NCI-H446 treated with DMSO at 0.1 percent for 48 hours (cell line): ENCODE data around the gene KLRK1.
"Not testable (repeated sequence)": the region's sequence is repeated elsewhere in the genome, so short reads cannot be mapped to it uniquely, and the experiment has no call there.

ENCODE experiments used
- DNase-seq: peaks from one replicate; lab custom pipeline; 2025; lab: John Stamatoyannopoulos, UW

Gene KLRK1

DNA sequence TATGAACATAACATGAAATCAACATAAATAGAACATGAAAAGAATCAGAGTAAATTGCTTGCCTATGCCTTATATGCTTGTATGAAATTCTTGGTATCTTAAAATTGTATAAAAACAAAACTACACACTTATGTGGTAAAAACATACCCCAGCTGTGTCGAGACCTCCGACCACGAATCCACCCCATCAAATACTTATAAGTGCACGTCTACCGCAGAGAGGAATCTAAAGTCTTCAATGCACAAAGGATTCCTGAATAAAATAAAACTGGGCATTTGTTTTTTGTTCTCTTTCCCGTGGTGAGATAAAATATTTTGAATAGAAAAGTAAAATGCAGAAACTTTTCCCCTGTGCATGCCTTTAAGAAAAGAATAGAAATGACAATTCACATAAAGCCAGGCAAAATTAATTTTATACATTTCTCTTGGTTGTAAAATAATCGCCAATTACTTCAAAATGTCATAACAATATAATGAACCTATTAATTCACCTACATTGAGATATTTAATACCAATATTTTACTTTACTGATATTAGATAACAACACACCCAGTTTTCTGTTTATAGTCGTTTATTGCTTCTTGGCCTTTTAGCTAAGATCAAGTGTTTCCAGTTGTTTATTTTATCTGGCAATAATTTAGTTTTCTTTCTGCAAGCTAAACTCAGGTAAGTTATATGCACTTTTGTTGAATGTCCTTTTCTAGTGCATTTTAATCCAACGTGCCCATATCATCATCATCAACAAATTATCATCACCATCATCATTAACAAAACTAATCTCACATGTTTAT, 1.0 kb downstream of the KLRK1 start:
- no peak for DNase-seq

DNA sequence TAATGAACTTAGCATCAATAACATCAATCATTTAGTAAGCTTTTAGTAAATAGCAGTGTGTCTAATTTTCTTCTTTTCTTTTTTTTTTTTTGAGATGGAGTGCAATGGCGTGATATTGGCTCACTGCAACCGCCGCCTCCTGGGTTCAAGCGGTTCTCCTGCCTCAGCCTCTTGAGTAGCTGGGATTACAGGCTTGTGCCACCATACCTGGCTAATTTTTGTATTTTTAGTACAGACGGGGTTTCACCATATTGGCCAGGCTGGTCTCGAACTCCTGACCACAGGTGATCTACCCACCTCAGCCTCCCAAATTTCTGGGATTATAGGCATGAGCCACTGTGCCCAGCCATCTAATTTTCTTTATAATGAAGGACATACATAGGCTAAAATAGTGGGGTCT, 2.3 kb downstream of the KLRK1 start:
- not testable (repeated sequence) for DNase-seq

DNA sequence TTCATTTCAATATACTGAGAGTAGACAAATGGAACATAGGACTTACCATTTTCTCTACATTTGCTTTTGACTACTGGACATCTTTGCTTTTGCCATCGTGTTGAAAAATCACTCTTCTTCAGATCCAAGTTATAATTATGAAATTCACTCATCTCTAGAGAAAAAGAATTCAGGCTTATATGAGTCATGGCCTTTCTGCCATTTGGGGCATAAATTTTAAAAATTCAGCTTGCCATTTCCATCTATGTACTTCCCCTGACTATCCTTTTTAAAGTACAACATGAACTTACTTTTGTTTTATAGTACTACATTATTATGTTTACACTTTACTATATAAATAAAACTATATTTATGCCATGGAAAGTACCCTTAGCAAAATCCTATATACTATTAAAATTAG, 3.0 kb downstream of the KLRK1 start:
- no peak for DNase-seq

DNA sequence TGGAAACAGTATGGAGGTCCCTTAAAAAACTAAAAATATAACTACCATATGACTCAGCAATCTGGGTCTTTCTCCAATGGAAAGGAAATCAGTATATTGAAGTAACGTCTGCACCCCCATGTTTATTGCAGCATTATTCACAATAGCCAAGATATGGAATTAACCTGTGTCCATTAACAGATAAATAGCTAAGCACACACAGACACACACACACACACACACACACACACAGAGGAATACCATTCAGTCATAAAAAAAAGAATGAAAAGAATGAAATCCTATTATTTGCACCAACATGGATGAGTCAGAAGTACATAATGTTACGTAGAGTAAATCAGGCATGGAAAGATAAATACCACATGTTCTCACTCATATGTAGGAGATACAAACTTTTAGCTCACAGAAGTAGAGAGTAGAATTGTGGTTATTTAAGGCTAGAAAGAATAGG, 4.7 kb downstream of the KLRK1 start:
- no peak for DNase-seq

DNA sequence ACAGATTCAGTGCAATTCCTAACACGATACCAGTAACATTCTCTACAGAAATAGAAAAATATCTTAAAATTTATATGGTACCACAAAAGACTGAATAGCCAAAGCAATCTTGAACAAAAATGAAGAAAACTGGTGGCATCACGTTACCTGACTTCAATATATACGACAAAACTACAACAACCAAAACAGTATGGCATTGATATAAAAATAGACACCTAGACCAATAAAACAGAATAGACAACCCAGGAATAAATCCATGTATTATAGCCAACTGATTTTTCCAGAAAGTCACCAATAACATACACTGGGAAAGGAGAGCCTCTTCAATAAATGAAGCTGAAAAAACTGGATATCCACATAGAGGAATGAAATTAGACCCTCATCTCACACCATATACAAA, 5.7 kb downstream of the KLRK1 start:
- no peak for DNase-seq

DNA sequence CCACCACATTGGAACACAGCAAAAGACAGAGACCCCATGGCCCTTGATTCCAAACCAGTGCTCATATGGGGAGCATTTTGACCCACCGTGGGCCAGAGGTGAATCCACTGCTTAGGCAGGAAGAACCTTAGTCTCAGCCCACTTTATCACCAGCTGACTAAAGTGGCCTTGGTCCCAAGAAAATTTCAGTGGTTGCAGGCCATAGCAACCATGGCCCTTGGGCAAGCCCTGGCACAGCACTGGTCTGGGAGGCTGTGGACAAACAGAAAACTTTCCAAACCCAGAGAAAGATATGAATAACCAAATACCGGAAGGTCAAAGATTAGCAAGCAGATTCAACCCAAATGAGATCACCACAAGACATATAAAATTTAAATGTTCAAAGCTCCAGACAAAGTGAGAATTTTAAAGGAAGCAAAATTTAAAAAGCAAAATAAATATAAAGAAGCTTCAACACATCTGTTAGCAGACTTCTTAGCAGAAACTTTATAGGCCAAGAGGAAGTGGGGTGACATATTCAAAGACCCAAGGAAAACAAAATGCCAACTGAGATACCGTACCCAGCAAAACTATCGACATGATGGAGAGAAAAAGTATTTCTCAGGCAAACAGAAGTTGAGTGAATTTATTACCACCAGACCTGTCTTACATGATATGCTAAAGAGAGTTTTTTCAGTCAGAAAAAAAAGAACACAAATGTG, 7.8 kb downstream of the KLRK1 start:
- no peak for DNase-seq

DNA sequence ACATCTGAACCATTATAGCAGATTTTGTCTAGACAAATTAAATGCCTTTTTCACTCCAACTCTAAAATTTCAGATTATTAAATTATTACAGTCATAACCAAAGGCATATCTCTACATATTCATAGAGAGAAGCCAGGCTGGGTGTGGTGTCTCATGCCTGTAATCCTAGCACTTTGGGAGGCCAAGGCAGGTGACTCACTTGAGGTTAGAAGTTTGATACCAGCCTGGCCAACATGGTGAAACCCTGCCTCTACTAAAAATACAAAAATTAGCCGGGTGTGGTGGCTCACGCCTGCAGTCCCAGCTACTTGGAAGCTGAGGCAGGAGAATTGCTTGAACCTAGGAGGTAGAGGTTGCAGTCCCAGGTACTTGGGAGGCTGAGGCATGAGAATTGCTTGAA, 11.1 kb downstream of the KLRK1 start:
- DNase-seq = not testable (repeated sequence)

DNA sequence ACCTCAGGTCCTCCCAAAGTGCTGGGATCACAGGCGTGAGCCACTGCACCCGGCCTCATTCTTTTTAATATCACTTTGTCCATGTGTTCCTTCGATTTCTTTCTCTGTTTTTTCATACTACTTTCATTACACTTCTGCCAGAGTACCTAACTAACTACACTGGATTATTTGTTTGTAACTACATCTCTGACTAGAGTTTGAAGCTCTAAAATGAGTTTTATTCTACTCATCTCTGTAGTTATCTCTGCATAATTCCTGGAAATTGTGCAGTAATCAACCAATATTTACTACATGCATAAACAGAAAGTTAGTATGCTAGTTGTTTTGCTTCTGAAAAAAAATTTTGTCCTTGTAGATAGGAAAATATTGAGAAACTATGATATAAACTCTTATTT, 15.2 kb downstream of the KLRK1 start:
- DNase-seq = no peak

DNA sequence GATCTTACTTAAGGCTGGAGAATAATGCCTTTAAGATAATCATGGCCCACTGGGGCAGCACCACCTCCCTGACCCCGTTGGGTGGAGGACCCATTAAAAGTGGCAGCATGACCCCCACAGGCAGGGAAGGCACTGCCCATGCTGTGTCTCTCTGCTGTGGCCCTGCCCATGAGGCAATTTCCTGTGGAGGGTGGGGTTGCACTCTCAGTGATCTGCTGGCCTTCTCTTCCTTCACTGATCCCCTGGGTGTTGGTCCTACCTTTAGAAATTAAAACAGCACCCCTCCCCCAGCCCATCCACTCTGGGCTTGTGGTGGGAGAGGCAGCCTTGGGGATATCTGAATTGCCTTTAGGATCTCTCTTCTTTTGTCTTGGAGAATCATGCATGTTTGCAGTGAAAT, 17.3 kb downstream of the KLRK1 start:
- DNase-seq = no peak

DNA sequence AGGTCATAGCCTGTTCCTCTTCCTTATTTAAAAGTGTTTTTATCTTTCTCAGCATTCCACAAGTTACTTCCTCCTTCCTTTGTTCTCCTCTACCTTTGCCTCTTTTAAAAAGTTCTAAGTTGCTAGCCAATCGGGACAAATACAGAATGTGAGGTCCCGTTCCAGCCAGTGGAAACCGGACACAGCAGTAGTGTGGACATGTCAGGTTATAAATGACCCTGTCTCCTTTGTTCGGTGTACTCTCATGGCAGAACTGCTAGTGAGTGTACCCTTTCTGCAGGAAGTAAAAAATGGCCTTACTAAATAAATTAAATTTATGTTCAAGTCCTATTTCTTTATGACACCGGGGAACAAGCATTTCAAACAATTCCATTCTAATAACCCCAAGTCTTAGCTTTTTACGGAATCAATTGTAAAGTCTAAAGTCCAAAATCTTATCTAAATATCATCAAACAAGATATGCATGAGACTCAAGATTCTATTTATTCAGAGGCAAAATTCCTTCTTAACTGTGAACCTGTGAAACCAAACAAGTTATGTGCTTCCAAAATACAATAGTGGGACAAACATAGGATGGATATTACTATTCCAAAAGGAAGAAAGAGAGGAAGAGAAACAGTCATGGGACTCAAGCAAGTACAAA, 17.8 kb downstream of the KLRK1 start:
- DNase-seq = not testable (repeated sequence)

DNA sequence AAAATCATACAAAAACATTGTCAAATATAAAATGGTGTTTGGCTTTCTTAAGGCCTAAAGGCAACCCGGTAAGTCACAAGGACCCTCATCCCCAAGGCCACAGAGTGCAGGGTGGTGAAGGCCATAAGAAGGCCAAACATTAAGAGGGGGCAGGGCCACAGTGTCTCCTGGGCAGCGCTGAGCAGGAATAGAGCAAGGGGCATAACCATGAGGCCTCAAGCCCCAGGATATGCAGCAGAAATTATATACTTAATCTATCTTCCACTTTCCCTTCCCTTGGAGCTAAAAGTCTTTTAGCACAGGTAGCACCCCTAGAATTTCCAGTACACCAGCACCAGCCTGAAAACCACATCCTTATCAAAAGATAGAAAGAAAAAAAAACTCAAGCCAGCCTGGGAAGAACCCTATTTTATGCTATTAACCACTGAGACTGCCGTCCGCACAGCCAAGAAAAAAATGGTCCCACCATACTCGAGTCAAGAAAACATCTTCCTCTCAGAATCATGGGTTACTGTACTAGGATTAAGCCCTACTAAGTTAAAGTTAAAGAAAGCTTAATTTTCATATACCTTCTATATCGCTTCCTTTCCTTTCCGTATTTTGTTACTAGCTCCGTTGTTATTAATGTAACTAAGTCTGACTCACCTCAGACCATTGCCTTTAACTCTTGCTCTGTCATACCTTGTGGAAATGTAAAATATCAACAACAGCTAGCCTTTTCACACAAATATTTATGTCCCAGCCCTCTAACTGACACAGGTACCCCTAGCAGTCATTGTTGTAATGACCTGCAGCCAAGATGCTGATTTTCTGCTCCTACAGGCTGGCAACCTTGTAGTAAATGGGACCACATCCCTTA, 20.1 kb downstream of the KLRK1 start:
- DNase-seq = no peak

DNA sequence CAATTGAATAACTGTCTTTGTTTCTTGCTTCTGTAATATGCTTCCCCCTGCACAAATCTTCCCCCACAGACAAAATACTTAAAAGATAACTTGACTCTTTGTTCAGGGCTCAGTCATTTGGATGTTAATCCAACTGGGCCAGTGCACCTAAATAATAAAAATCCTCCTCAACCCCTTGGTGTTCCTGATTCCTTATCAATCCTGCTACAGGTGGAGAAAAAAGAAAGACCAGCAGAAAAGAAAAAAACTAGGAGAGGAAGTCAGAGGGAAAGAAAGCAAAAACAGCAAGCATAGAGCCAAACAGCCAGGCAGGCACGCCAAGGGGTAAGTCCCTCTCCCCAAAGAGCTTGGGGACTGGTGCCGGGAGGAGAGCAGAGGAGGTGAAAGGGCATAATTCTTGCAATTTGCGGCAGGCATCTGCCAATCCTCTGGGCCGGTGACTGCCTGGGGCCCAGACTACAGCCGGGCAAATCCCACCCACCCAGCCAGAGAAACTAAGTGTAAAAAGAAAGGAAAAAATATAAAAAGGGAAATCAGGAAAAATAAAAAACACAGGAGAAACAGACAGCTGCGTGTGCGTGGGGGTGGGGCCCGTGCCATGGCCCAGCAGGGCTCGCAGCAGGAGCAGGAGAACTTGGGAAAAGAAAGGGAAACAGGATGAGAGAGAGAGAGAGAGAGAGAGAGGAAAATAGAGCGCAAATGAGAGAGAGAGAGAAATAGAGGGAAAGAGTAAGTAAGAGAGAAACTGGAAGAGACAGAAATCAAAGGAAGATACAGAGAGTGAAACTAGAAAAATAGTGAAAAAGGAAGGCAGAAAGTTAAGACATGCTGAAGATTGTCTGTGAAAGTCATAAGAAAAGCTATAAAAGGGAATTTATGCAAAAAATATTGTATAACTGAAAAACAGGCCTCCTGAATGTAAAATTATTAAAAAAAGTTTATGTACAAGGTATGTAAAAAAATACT, 21.4 kb downstream of the KLRK1 start:
- no peak for DNase-seq

DNA sequence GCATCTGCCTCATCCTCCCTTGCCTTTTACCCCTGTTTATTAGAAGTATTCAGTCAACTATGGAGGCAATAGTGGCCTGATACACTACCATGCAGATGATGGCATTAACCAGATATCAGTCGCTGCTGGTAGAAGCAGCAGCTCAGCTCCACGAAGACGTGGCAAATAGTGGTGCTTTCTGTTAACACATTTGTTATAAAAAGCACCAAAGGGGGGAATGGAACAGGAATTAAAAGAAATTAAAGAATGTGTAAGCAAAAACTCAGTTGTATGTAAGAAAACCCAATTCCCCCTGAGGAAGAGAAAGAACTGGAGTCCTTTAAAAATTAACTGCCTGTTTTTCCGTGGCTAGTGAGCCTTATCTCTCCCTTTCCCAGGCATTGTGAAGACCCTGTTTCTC, 22.1 kb downstream of the KLRK1 start:
- not testable (repeated sequence) for DNase-seq

DNA sequence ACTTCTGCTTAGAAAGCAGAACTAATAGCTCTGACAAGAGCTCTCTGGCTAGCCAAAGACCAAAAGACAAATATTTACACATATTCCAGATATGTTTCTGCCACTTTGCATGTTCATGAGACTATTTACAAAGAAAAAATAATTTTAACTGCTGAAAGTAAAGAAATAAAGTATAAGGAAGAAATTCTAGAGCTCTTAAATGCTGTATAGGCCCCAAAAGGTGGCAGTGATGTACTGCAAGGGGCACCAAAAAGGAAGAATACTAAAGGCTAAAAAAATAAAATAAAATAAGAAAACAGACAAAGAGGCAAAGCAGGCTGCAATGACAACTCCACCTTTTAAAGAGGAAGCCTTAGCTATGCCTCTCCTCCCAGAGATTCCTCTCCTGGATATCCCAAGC, 23.0 kb downstream of the KLRK1 start:
- no peak for DNase-seq

DNA sequence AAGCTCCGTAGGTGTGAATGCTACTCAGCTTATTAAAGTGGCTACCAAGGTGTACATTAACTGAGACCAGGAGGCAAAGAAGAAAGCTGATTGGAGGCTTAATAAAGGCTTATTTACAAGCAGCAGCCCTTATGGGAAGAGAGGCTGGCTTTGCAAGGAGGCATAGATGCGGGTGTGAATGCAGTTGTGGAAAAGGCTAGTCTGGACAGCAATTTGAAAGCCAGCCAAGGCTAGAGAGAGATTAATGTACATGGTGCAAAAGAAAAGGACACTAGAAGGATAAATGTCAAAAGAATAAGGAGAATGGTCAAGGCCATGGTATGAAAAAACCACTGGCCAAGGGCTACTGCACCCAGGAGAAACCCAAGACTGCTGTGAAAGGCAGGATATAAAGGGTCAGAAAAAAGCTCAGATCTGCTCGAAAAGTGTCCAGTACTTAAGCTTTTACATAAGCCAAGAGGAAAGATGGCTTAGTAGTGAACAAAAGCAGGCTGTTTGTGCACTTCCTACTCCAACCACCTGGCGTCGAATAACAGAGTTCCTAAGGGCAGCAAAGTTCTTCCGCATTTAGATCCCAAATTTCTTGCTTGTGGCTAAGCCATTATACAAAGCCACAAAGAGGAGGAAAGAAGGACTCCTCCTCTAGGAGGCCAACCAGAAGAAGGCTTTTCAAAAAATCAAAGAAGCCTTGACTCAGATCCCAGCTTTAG, 24.0 kb downstream of the KLRK1 start:
- DNase-seq = no peak

DNA sequence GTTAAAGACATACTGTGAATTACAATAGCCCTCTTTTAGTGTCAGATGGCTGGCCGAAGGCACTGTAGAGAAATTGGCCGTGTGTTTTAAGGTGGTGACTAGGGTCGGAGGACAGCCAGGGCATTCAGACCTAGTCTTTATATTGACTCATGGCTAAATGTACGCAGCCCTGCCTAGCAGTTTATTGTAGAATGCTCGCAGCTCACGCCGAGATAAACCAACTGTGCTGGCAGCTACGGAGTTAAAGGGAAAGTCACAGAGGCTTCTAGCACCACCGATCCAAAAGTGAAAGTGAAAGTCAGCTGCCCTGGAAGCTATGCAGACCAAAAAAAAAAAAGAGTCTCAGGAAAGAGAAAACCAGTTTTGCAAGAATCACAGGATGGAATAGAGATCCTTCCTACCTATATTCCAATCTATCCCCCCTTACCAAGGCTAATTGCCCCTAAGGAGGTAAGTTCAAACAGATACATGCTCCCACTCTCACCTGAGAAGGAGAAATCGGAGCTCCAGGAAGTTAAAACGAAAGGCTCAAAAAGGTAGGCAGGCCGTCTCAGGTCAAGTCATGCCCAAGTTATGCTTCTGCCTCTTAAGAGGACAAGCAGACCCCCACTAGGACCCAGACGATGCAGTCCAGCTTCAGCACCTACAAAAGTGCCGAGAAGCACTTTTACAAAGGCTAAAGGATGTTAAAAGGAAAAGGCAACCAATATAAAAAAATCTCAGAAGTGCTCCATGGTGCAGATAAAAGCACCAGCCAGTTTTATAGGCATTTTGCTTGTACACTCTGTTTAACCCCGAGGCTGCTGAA, 24.8 kb downstream of the KLRK1 start:
- no peak for DNase-seq

DNA sequence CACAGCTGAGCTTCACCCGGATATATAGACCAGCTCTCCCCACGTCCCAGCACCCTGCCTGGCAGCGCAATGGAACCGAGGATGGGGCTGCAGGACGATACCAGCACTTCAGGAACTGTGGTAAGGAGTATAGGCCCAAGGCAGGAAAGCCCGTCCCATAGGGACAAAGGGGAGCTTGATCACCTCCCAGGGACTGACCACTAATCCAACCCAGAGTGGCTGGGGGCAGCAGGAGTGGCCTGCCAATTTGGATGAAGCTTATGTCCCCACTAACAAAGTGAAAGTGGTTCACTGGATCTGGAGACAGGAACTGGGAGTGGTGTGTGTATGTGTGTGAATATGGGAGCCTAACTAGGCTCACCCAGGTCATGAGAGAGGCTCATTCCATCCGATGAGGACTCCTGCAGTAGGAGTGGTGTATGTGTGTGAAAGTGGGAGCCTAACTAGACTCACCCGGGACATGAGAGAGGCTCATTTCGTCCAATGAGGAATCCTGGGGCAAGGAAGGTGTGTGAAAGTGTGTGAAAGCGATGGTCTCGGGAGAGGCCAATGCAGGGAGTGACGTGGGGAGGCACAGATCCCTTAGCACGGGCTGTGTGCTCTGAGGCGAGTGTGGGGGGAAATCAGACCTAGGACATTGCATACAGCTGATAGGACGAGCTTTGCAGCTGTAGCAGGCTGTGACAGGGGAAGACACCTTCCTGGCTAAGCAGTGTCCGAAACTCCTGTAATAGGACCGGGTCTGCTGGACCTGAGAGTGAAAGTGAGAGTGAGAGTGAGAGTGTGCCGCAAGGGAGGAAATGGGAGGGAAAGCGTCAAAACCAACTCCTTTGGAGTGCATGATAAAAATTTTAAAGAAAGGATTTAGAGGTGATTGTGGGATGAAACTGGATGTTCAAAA, 25.7 kb downstream of the KLRK1 start:
- DNase-seq = no peak

DNA sequence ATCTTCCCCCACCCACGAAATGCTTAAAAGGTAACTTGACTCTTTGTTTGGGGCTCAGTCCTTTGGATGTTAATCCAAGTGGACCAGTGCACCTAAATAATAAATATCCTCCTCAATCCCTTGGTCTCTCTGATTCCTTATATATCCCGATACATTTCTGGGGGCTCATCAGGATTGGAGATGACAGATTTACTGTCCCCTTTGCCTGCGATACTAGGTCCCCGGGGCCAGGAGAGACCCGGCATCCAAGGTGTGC, 26.3 kb downstream of the KLRK1 start:
- no peak for DNase-seq
